HepG2 (cell line): ENCODE measurements around the gene TMEM143. TPM values are rescaled to one million over a fixed set of nuclear protein-coding genes. Genes with fewer than 3 reads are reported as not detected.
A peak's percentile ranks its signal among the peaks of the same experiment; 100 is the strongest.

Experiments
- MIER3 ChIP-seq: IDR thresholded peaks from 2 replicates; pipeline ENCODE4 v1.6.1; 2016; ENCODE audit warnings: missing compliant biosample characterization, borderline replicate concordance
- MLLT10 ChIP-seq: sonication (generic); formaldehyde crosslinking; IDR thresholded peaks from 2 replicates; pipeline ENCODE4 v1.4.0; 2020; ENCODE audit warnings: missing genetic modification reagents
- MTERF4 ChIP-seq: sonication (generic); formaldehyde crosslinking; IDR thresholded peaks from 2 replicates; pipeline ENCODE4 v1.8.0; 2023; ENCODE audit warnings: mild to moderate bottlenecking, missing genetic modification reagents
- NFYB ChIP-seq: sonication (generic); formaldehyde crosslinking; IDR thresholded peaks from 2 replicates; pipeline ENCODE4 v1.4.0; 2020; ENCODE audit warnings: missing genetic modification reagents
- NONO ChIP-seq, 2 experiments: fragments of 450-650 bp in 1 of 2; sonication (generic) in 1 of 2; formaldehyde crosslinking in 1 of 2; IDR thresholded peaks in 1 of 2; conservative IDR thresholded peaks in 1 of 2; 2 replicates each; pipeline versions ENCODE4 v1.6.1 to v1.8.0; 2017 to 2022; ENCODE audit warnings: mild to moderate bottlenecking in 1 of 2, missing genetic modification reagents in 1 of 2, moderate library complexity in 1 of 2
- NPAS2 ChIP-seq: sonication (generic); formaldehyde crosslinking; IDR thresholded peaks from 2 replicates; pipeline ENCODE4 v1.8.0; 2022; ENCODE audit warnings: mild to moderate bottlenecking, missing genetic modification reagents, borderline replicate concordance
- PAF1 ChIP-seq: IDR thresholded peaks from 2 replicates; pipeline ENCODE4 v1.6.1; 2016; ENCODE audit warnings: missing genetic modification reagents, missing compliant biosample characterization
- PHF5A ChIP-seq: IDR thresholded peaks from one replicate; pipeline ENCODE4 v1.6.1; 2018; ENCODE audit warnings: low read depth, missing genetic modification reagents; ENCODE audit not compliant: unreplicated experiment
- RCOR2 ChIP-seq: IDR thresholded peaks from 2 replicates; pipeline ENCODE4 v1.6.1; 2016; ENCODE audit warnings: missing biosample characterization, missing genetic modification reagents
- RFXAP ChIP-seq: sonication (generic); formaldehyde crosslinking; IDR thresholded peaks from 2 replicates; pipeline ENCODE4 v1.4.0; 2020; ENCODE audit warnings: missing genetic modification reagents, borderline replicate concordance
- SRSF9 ChIP-seq: fragments of 200-400 bp; formaldehyde crosslinking; IDR thresholded peaks from 2 replicates; pipeline ENCODE4 v1.6.1; 2018; ENCODE audit warnings: borderline replicate concordance, mild to moderate bottlenecking, low read depth, low read length; ENCODE audit not compliant: insufficient read depth, poor library complexity, severe bottlenecking
- TBP ChIP-seq: sonication (generic); formaldehyde crosslinking; IDR thresholded peaks from 2 replicates; pipeline ENCODE4 v1.5.0; 2020; ENCODE audit warnings: missing genetic modification reagents
- ZNF350 ChIP-seq: sonication (generic); formaldehyde crosslinking; IDR thresholded peaks from 2 replicates; pipeline ENCODE4 v1.4.0; 2020; ENCODE audit warnings: mild to moderate bottlenecking, low read depth, missing genetic modification reagents, borderline replicate concordance
- ZNF546 ChIP-seq: sonication (generic); formaldehyde crosslinking; conservative IDR thresholded peaks from 2 replicates; pipeline ENCODE4 v1.8.1; 2023; ENCODE audit warnings: mild to moderate bottlenecking, missing genetic modification reagents
- ZNF547 ChIP-seq: sonication (generic); formaldehyde crosslinking; IDR thresholded peaks from 2 replicates; pipeline ENCODE4 v1.5.1; 2020; ENCODE audit warnings: mild to moderate bottlenecking, missing genetic modification reagents
- ZNF563 ChIP-seq: sonication (generic); formaldehyde crosslinking; IDR thresholded peaks from 2 replicates; pipeline ENCODE4 v1.8.0; 2022; ENCODE audit warnings: mild to moderate bottlenecking, moderate library complexity, missing genetic modification reagents
- ZNF572 ChIP-seq: sonication (generic); formaldehyde crosslinking; IDR thresholded peaks from 2 replicates; pipeline ENCODE4 v1.5.1; 2020; ENCODE audit warnings: mild to moderate bottlenecking, missing genetic modification reagents
- ZNF629 ChIP-seq: sonication (generic); formaldehyde crosslinking; conservative IDR thresholded peaks from 2 replicates; pipeline ENCODE4 v1.5.0; 2020; ENCODE audit warnings: missing genetic modification reagents
- ZNF713 ChIP-seq: sonication (generic); formaldehyde crosslinking; IDR thresholded peaks from 2 replicates; pipeline ENCODE4 v1.4.0; 2020; ENCODE audit warnings: mild to moderate bottlenecking, missing genetic modification reagents
- ZNF761 ChIP-seq: sonication (generic); formaldehyde crosslinking; conservative IDR thresholded peaks from 2 replicates; pipeline ENCODE4 v1.4.0; 2020; ENCODE audit warnings: mild to moderate bottlenecking, missing genetic modification reagents
- ZXDC ChIP-seq: sonication (generic); formaldehyde crosslinking; IDR thresholded peaks from 2 replicates; pipeline ENCODE4 v1.5.0; 2020; ENCODE audit warnings: mild to moderate bottlenecking, missing genetic modification reagents
- polyA plus RNA-seq, 8 experiments: library from polyadenylated mRNA; depleted of rRNA in 3 of 8; stranded (reverse) in 7 of 8; unstranded in 1 of 8; fragments of >200 nt; fragmentation: Illumina TruSeq in 4 of 8; extraction: Trizol in 4 of 8; gene quantifications; 2 replicates each; pipeline versions ENCODE4 v1.2.1 to v1.2.3, GENCODE V29; 2011 to 2016; ENCODE audit warnings: low read depth in 4 of 8, missing spikeins in 1 of 8, mixed read lengths in 1 of 8; ENCODE audit not compliant: insufficient read depth in 1 of 8
- total RNA-seq, 5 experiments: library from RNA; depleted of rRNA; stranded (reverse); fragments of >200 nt; fragmentation: Illumina TruSeq; extraction: Trizol; gene quantifications; 2 replicates each; pipeline ENCODE4 v1.2.3, GENCODE V29; 2016; ENCODE audit warnings: low read depth in 1 of 5
- TF ChIP-seq, protein P1 (sequence below): sonication (generic); formaldehyde crosslinking; IDR thresholded peaks from 2 replicates; pipeline ENCODE4 v1.4.0; 2020; ENCODE audit warnings: missing genetic modification reagents

The TMEM143 gene
- total and polyA plus RNA-seq, 2 of the 13 experiments (the other 11 are each of a cell fraction or from before 2014, with no cell fraction given): 7.7 to 11.3 TPM

DNA sequence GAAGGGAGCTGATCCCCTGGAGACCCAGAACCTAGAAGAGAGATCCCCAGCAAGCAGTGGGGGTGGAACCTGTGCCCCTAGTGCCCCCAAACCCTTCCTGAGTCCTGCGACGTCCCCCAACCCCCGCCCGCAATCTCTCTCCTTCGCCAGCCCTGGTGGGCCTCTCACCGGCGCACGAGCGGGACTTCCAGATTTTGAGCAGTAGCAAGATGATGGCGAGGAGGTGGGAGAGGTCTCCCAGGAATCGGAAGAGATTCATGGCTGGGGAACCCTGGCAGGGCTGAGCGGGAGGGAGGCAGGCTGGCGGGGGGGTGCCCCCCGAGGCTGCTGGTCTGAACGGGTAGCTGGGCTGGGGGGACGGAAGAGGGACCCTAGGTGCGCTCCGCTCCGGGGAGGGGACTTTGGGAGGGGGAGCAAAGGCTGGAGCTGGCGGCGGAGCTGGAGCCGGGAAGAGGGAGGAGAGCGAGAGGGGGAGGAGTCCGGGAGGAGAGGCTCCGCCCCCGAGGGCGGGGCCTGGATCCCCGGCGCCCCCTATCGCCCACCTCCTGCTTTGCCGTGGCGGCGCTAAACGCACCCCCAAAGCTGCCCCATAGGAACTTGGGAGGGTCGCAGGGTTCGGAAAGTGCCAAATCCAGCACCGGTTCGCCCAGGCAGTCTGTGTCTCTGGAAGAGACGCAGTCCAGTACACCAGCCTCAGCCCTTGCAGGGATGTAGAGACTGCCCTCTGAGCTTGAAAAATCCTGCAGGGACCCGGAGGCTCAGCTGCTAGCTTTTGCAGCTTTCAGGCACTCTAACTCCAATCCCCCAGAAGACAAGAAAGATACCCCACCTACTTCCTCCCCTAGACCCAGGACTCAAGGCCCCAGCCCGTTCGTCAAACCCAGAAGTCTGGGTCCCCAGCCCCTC, 27.6 kb upstream of the TMEM143 start, which contains the start of gene KDELR1 (continued):
- TF ChIP-seq NFYB (CRISPR knock-in tag): no peak
- TF ChIP-seq MLLT10 (CRISPR knock-in tag): no peak
- TF ChIP-seq, protein P1, sequence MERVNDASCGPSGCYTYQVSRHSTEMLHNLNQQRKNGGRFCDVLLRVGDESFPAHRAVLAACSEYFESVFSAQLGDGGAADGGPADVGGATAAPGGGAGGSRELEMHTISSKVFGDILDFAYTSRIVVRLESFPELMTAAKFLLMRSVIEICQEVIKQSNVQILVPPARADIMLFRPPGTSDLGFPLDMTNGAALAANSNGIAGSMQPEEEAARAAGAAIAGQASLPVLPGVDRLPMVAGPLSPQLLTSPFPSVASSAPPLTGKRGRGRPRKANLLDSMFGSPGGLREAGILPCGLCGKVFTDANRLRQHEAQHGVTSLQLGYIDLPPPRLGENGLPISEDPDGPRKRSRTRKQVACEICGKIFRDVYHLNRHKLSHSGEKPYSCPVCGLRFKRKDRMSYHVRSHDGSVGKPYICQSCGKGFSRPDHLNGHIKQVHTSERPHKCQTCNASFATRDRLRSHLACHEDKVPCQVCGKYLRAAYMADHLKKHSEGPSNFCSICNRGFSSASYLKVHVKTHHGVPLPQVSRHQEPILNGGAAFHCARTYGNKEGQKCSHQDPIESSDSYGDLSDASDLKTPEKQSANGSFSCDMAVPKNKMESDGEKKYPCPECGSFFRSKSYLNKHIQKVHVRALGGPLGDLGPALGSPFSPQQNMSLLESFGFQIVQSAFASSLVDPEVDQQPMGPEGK (CRISPR knock-in tag): peak; percentile 79
- no peak for TF ChIP-seq ZNF629 (CRISPR knock-in tag)
- TF ChIP-seq ZNF572 (CRISPR knock-in tag): peak; percentile 17
- TF ChIP-seq PHF5A (CRISPR knock-in tag): no peak
- 0 out of 2 replicates have a peak, but pooled peaks have one; percentile 25 for TF ChIP-seq MIER3 (CRISPR knock-in tag)
- TF ChIP-seq MTERF4: no peak
- no peak for TF ChIP-seq PAF1 (CRISPR knock-in tag)
- no peak for TF ChIP-seq RFXAP
- TF ChIP-seq NPAS2 (CRISPR knock-in tag): no peak
- no peak for TF ChIP-seq RCOR2 (CRISPR knock-in tag)
- no peak for TF ChIP-seq NONO (IDR thresholded peaks at IDR 0.05)
- TF ChIP-seq NONO (CRISPR knock-in tag; conservative IDR thresholded peaks at IDR 0.05): 0 out of 2 replicates have a peak, but pooled peaks have one; percentile 61
- peak; percentile 18; the same call in 1 of the 2 replicates for TF ChIP-seq ZNF761 (CRISPR knock-in tag)
- TF ChIP-seq SRSF9: no peak
- TF ChIP-seq TBP (CRISPR knock-in tag): no peak
- TF ChIP-seq ZNF713 (CRISPR knock-in tag): 0 out of 2 replicates have a peak, but pooled peaks have one; percentile 55
- TF ChIP-seq ZNF546: peak; percentile 55; the same call in 1 of the 2 replicates
- 0 out of 2 replicates have a peak, but pooled peaks have one; percentile 50 for TF ChIP-seq ZNF547 (CRISPR knock-in tag)
- TF ChIP-seq ZNF350 (CRISPR knock-in tag): 0 out of 2 replicates have a peak, but pooled peaks have one; percentile 30
- 0 out of 2 replicates have a peak, but pooled peaks have one; percentile 9 for TF ChIP-seq ZXDC
- TF ChIP-seq ZNF563 (CRISPR knock-in tag): 0 out of 2 replicates have a peak, but pooled peaks have one; percentile 25
